Keratinocyte (primary cell): ENCODE measurements around the gene KMT2E. TPM values are rescaled to one million over a fixed set of nuclear protein-coding genes. Genes with fewer than 3 reads are reported as not detected.

ENCODE experiments used
- DNase-seq: peaks from one replicate; pipeline ENCODE4 v3.0.0-alpha.2; 2011; ENCODE audit warnings: low read depth, missing footprints, low spot score
- FAIRE-seq: peaks from 2 replicates; lab custom pipeline; 2011; peaks lifted over from hg19 to GRCh38; lab: Jason Lieb, UNC
- H2AFZ ChIP-seq: 2 replicates; pipeline ENCODE4 v1.6.0; 2012; ENCODE audit warnings: low read length, control low read depth, inconsistent platforms; ENCODE audit not compliant: control insufficient read depth
- H3K27ac ChIP-seq: 2 replicates; pipeline ENCODE4 v1.5.1; 2011; ENCODE audit warnings: low read length; ENCODE audit not compliant: control insufficient read depth, insufficient read depth
- H3K27me3 ChIP-seq: 3 replicates; pipeline ENCODE4 v1.6.0; 2011; ENCODE audit warnings: low read length; ENCODE audit not compliant: control insufficient read depth, insufficient read depth; ENCODE audit errors: extremely low read depth
- H3K36me3 ChIP-seq, 2 experiments: 2 replicates in 1 of 2; 3 replicates in 1 of 2; pipeline ENCODE4 v1.5.1; 2011; ENCODE audit warnings: low read length in 2 of 2, mild to moderate bottlenecking in 1 of 2; ENCODE audit not compliant: control insufficient read depth in 2 of 2, insufficient read depth in 2 of 2; ENCODE audit errors: extremely low read depth in 1 of 2
- H3K4me1 ChIP-seq: 3 replicates; pipeline ENCODE4 v1.5.1; 2011; ENCODE audit warnings: low read length; ENCODE audit not compliant: control insufficient read depth, insufficient read depth; ENCODE audit errors: extremely low read depth
- H3K4me2 ChIP-seq: 3 replicates; pipeline ENCODE4 v1.6.0; 2011; ENCODE audit warnings: low read depth, low read length; ENCODE audit not compliant: control insufficient read depth, insufficient read depth; ENCODE audit errors: extremely low read depth
- H3K4me3 ChIP-seq, 3 experiments: fragments of 200-600 bp in 1 of 3; sonication (generic) in 1 of 3; 2 replicates in 2 of 3; 3 replicates in 1 of 3; pipeline ENCODE4 v1.5.1; 2011 to 2016; ENCODE audit warnings: low read length in 3 of 3, mild to moderate bottlenecking in 3 of 3, control low read depth in 2 of 3, inconsistent platforms in 1 of 3, low read depth in 1 of 3, mixed read lengths in 1 of 3, mixed run types in 1 of 3, moderate library complexity in 1 of 3; ENCODE audit not compliant: control insufficient read depth in 2 of 3, insufficient read depth in 2 of 3; ENCODE audit errors: extremely low read depth in 1 of 3
- H3K79me2 ChIP-seq: 2 replicates; pipeline ENCODE4 v1.6.0; 2012; ENCODE audit warnings: low read length; ENCODE audit not compliant: control insufficient read depth, insufficient read depth
- H3K9ac ChIP-seq: 3 replicates; pipeline ENCODE4 v1.6.0; 2011; ENCODE audit warnings: low read length; ENCODE audit not compliant: control insufficient read depth, insufficient read depth; ENCODE audit errors: extremely low read depth
- H3K9me1 ChIP-seq: 3 replicates; pipeline ENCODE4 v1.6.0; 2011; ENCODE audit warnings: low read length; ENCODE audit not compliant: control insufficient read depth, insufficient read depth; ENCODE audit errors: extremely low read depth
- H3K9me3 ChIP-seq: 2 replicates; pipeline ENCODE4 v1.5.1; 2012; ENCODE audit warnings: low read depth, low read length; ENCODE audit not compliant: control insufficient read depth
- H4K20me1 ChIP-seq: 3 replicates; pipeline ENCODE4 v1.6.0; 2011; ENCODE audit warnings: low read length; ENCODE audit not compliant: control insufficient read depth, insufficient read depth; ENCODE audit errors: extremely low read depth
- CTCF ChIP-seq, 3 experiments: IDR thresholded peaks in 1 of 3; conservative IDR thresholded peaks in 1 of 3; optimal IDR thresholded peaks in 1 of 3; 2 replicates in 2 of 3; 3 replicates in 1 of 3; pipeline versions ENCODE3 to v1.5.1; 2011; ENCODE audit warnings: low read length in 3 of 3, mild to moderate bottlenecking in 3 of 3, moderate library complexity in 2 of 3, control low read depth in 1 of 3, inconsistent platforms in 1 of 3; ENCODE audit not compliant: insufficient read depth in 2 of 3; ENCODE audit errors: extremely low read depth in 1 of 3
- EZH2 ChIP-seq: IDR thresholded peaks from one replicate; pipeline ENCODE4 v1.6.1; 2012; ENCODE audit warnings: inconsistent platforms, mild to moderate bottlenecking, low read length, moderate library complexity
- dilution Hi-C: fragments of 300-500 bp; cut with MboI; formaldehyde crosslinking; loops from one replicate; pipeline ENCODE4 v1.7.0; 2020; ENCODE audit warnings: low sequenced_read_pairs; ENCODE audit not compliant: extremely low pct_ligation_motif_present
- polyA plus RNA-seq, 5 experiments: library from polyadenylated mRNA; depleted of rRNA in 3 of 5; stranded (reverse) in 3 of 5; stranded (forward) in 1 of 5; unstranded in 1 of 5; fragments of >200 nt; gene quantifications; 1 replicate in 1 of 5; 2 replicates in 3 of 5; 3 replicates in 1 of 5; pipeline versions ENCODE4 v1.2.1 to v1.2.3, GENCODE V29; 2011 to 2012; ENCODE audit warnings: missing spikeins in 2 of 5, low read depth in 1 of 5, low replicate concordance in 1 of 5

KMT2E gene
- polyA plus RNA-seq, 1 donor (not counting 4 experiments of a cell fraction or from before 2014, with no cell fraction given): 12.9 TPM

- no peak for TF ChIP-seq CTCF (optimal IDR thresholded peaks at IDR 0.05 in 1 of 3, IDR thresholded peaks at IDR 0.05 in 1 of 3, conservative IDR thresholded peaks at IDR 0.05 in 1 of 3; ENCODE audit: extremely low read depth in 1 of 3, insufficient read depth in 2 of 3, low read length in 3 of 3)
- no peak for TF ChIP-seq EZH2
- H4K20me1 ChIP-seq: no peaks in the 10 kb centered on the region
- H2AFZ ChIP-seq: no peak overlapping the region
- no peak for FAIRE-seq
- no peak overlapping the region for H3K4me2 ChIP-seq
- no peaks in the 10 kb centered on the region for H3K9me3 ChIP-seq
- H3K27ac ChIP-seq: no peak overlapping the region
- no peak overlapping the region for H3K4me3 ChIP-seq
- H3K9ac ChIP-seq: no peak overlapping the region
- H3K4me1 ChIP-seq: peaks cover 9% of the 10 kb centered on the region
- peaks cover 14% of the 10 kb centered on the region for H3K79me2 ChIP-seq
- no peaks in the 10 kb centered on the region for H3K9me1 ChIP-seq
- peaks cover 8 to 17% of the 10 kb centered on the region in 2 experiments for H3K36me3 ChIP-seq
- no peak for DNase-seq
- H3K27me3 ChIP-seq: no peaks in the 10 kb centered on the region
- dilution Hi-C loops: no loop called here
These were observed 59.1 kb downstream of the KMT2E start for GRCh38 chr7:105073143-105073542.

DNA sequence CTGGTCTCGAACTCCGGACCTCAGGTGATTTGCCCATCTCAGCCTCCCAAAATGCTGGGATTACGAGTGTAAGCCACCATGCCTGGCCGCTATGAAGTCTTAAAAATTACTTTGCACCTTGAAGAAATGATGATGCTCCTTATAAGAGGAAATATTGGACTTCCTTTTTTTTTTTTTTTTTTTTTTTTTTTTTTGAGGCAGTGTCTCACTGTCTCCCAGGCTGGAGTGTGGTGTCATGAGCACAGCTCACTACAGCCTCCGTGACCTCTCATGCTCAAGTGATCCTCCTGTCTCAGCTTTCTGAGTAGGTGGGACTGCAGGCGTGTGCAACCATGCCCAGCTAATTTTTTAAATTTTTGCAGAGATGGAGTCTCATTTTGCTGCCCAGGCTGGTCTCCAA is 65.3 kb downstream of the KMT2E start:
- TF ChIP-seq EZH2: no peak
- no peak overlapping the region for H3K27ac ChIP-seq
- no peak overlapping the region for H3K9ac ChIP-seq
- H3K27me3 ChIP-seq: no peaks in the 10 kb centered on the region
- no peak overlapping the region for H2AFZ ChIP-seq
- H3K4me2 ChIP-seq: no peak overlapping the region
- no peaks in the 10 kb centered on the region for H3K4me1 ChIP-seq
- DNase-seq (no peak), FAIRE-seq (no peak)
- H3K9me1 ChIP-seq: no peaks in the 10 kb centered on the region
- H3K9me3 ChIP-seq: no peaks in the 10 kb centered on the region
- H3K4me3 ChIP-seq: no peak overlapping the region
- dilution Hi-C loops: no loop called here
- H4K20me1 ChIP-seq: no peaks in the 10 kb centered on the region
- H3K79me2 ChIP-seq: peaks cover 2% of the 10 kb centered on the region
- H3K36me3 ChIP-seq: peaks cover 14 to 16% of the 10 kb centered on the region in 2 experiments

GRCh38 chr7:105084581-105084980 is 70.6 kb downstream of the KMT2E start:
- Histone ChIP-seq H3K36me3 (peaks cover 5 to 14% of the 10 kb centered on the region in 2 experiments), H3K27me3 (no peaks in the 10 kb centered on the region), H3K4me1 (no peaks in the 10 kb centered on the region), H3K27ac (no peak overlapping the region), H3K9me3 (no peaks in the 10 kb centered on the region), H3K4me2 (no peak overlapping the region), H3K4me3 (no peak overlapping the region), H3K9ac (no peak overlapping the region), H3K9me1 (no peaks in the 10 kb centered on the region), H2AFZ (no peak overlapping the region), H3K79me2 (peaks cover 2% of the 10 kb centered on the region), H4K20me1 (no peaks in the 10 kb centered on the region)
- dilution Hi-C loops: no loop called here
- DNase-seq (no peak), FAIRE-seq (no peak)
- TF ChIP-seq CTCF (optimal IDR thresholded peaks at IDR 0.05 in 1 of 3, IDR thresholded peaks at IDR 0.05 in 1 of 3, conservative IDR thresholded peaks at IDR 0.05 in 1 of 3; ENCODE audit: extremely low read depth in 1 of 3, insufficient read depth in 2 of 3, low read length in 3 of 3) (no peak), EZH2 (no peak)
